ENCODE results near the gene CDH13.

CDH13 gene

GRCh38 chr16:83348991-83349390 is 722.2 kb downstream of the CDH13 start:
- Histone ChIP-seq H2AFZ (ENCODE audit: low read depth, low read length) (no peak overlapping the region), H3K27ac (ENCODE audit: low read length) (no peak overlapping the region), H3K4me1 (ENCODE audit: low read length) (no peaks in the 10 kb centered on the region), H3K36me3 (replicated peaks; ENCODE audit: low read depth, low read length) (no peaks in the 10 kb centered on the region), H3K79me2 (ENCODE audit: low read length) (no peaks in the 10 kb centered on the region), H3K9ac (ENCODE audit: low read length) (no peak overlapping the region), H3K4me2 (ENCODE audit: low read length) (no peak overlapping the region), H4K20me1 (ENCODE audit: insufficient read depth, low read length) (no peaks in the 10 kb centered on the region), H3K4me3 (ENCODE audit: low read length) (no peak overlapping the region), H3K27me3 (ENCODE audit: low read depth, low read length) (no peaks in the 10 kb centered on the region; the same call in 1 of the 2 replicates), H3K9me3 (ENCODE audit: insufficient read depth, low read length) (no peaks in the 10 kb centered on the region)
- TF ChIP-seq CTCF (IDR thresholded peaks at IDR 0.05; ENCODE audit: low read depth, low read length) (no peak), EZH2phosphoT487 (IDR thresholded peaks at IDR 0.05; ENCODE audit: low read depth) (no peak)

- no peak overlapping the region for H3K9ac ChIP-seq (ENCODE audit: low read length)
- TF ChIP-seq EZH2phosphoT487 (IDR thresholded peaks at IDR 0.05; ENCODE audit: low read depth) (no peak), CTCF (IDR thresholded peaks at IDR 0.05; ENCODE audit: low read depth, low read length) (no peak)
- no peaks in the 10 kb centered on the region for H3K9me3 ChIP-seq (ENCODE audit: insufficient read depth, low read length)
- H4K20me1 ChIP-seq (ENCODE audit: insufficient read depth, low read length), result no peaks in the 10 kb centered on the region
- H3K4me2 ChIP-seq (ENCODE audit: low read length), result no peak overlapping the region
- H3K27me3 ChIP-seq (ENCODE audit: low read depth, low read length), result no peaks in the 10 kb centered on the region; the same call in 1 of the 2 replicates
- no peak overlapping the region for H3K27ac ChIP-seq (ENCODE audit: low read length)
- H3K4me3 ChIP-seq (ENCODE audit: low read length), result no peak overlapping the region
- H3K36me3 ChIP-seq (replicated peaks; ENCODE audit: low read depth, low read length), result no peaks in the 10 kb centered on the region
- no peaks in the 10 kb centered on the region for H3K79me2 ChIP-seq (ENCODE audit: low read length)
- H2AFZ ChIP-seq (ENCODE audit: low read depth, low read length), result no peak overlapping the region
- H3K4me1 ChIP-seq (ENCODE audit: low read length), result no peaks in the 10 kb centered on the region
These were observed 723.7 kb downstream of the CDH13 start for GRCh38 chr16:83350481-83350880.

- H2AFZ ChIP-seq (ENCODE audit: low read depth, low read length), result no peak overlapping the region
- H3K27me3 ChIP-seq (ENCODE audit: low read depth, low read length), result no peaks in the 10 kb centered on the region; the same call in 1 of the 2 replicates
- no peak overlapping the region for H3K4me3 ChIP-seq (ENCODE audit: low read length)
- no peaks in the 10 kb centered on the region for H3K79me2 ChIP-seq (ENCODE audit: low read length)
- no peak overlapping the region for H3K27ac ChIP-seq (ENCODE audit: low read length)
- no peaks in the 10 kb centered on the region for H3K36me3 ChIP-seq (replicated peaks; ENCODE audit: low read depth, low read length)
- TF ChIP-seq CTCF (IDR thresholded peaks at IDR 0.05; ENCODE audit: low read depth, low read length) (no peak), EZH2phosphoT487 (IDR thresholded peaks at IDR 0.05; ENCODE audit: low read depth) (no peak)
- no peaks in the 10 kb centered on the region for H4K20me1 ChIP-seq (ENCODE audit: insufficient read depth, low read length)
- H3K9me3 ChIP-seq (ENCODE audit: insufficient read depth, low read length), result no peaks in the 10 kb centered on the region
- H3K9ac ChIP-seq (ENCODE audit: low read length), result no peak overlapping the region
- no peaks in the 10 kb centered on the region for H3K4me1 ChIP-seq (ENCODE audit: low read length)
- H3K4me2 ChIP-seq (ENCODE audit: low read length), result no peak overlapping the region
These were observed 725.1 kb downstream of the CDH13 start for GRCh38 chr16:83351846-83352245.

GRCh38 chr16:83353241-83353640 is 726.5 kb downstream of the CDH13 start:
- Histone ChIP-seq H3K36me3 (replicated peaks; ENCODE audit: low read depth, low read length) (no peaks in the 10 kb centered on the region), H3K4me3 (ENCODE audit: low read length) (no peak overlapping the region), H3K27ac (ENCODE audit: low read length) (no peak overlapping the region), H3K4me2 (ENCODE audit: low read length) (no peak overlapping the region), H3K79me2 (ENCODE audit: low read length) (no peaks in the 10 kb centered on the region), H3K9ac (ENCODE audit: low read length) (no peak overlapping the region), H2AFZ (ENCODE audit: low read depth, low read length) (no peak overlapping the region), H3K27me3 (ENCODE audit: low read depth, low read length) (no peaks in the 10 kb centered on the region; the same call in 1 of the 2 replicates), H3K4me1 (ENCODE audit: low read length) (no peaks in the 10 kb centered on the region), H4K20me1 (ENCODE audit: insufficient read depth, low read length) (no peaks in the 10 kb centered on the region), H3K9me3 (ENCODE audit: insufficient read depth, low read length) (no peaks in the 10 kb centered on the region)
- no peak for TF ChIP-seq CTCF (IDR thresholded peaks at IDR 0.05; ENCODE audit: low read depth, low read length)
- TF ChIP-seq EZH2phosphoT487 (IDR thresholded peaks at IDR 0.05; ENCODE audit: low read depth), result no peak

Data from OCI-LY3 (cell line).